Thoracic aorta (tissue), 2 donors: ENCODE measurements around the gene DAB2IP. TPM values are rescaled to one million over a fixed set of nuclear protein-coding genes. Genes with fewer than 3 reads are reported as not detected.
A peak's percentile ranks its signal among the peaks of the same experiment; 100 is the strongest.

Experiments used
- ATAC-seq: fragments of 150-250 bp; one replicate; pipeline ENCODE4 v1.8.0; 2017; ENCODE audit warnings: low read depth; ENCODE audit not compliant: insufficient number of reproducible peaks, low FRiP score
- DNase-seq: peaks from one replicate; pipeline ENCODE4 v3.0.0-alpha.2; 2020; ENCODE audit warnings: low spot score
- H3K27ac ChIP-seq, 2 donors: fragments of 200-600 bp; sonication (generic); 1 replicate in 1 of 2; 2 replicates in 1 of 2; pipeline ENCODE4 v1.5.1; 2016; ENCODE audit warnings: mild to moderate bottlenecking in 2 of 2, moderate library complexity in 2 of 2
- H3K27me3 ChIP-seq: fragments of 200-600 bp; sonication (generic); replicated peaks from 2 replicates; pipeline ENCODE4 v1.6.0; 2016; ENCODE audit warnings: mild to moderate bottlenecking; ENCODE audit not compliant: insufficient read depth
- H3K36me3 ChIP-seq: fragments of 200-600 bp; sonication (generic); one replicate; pipeline ENCODE4 v1.5.1; 2016
- H3K4me1 ChIP-seq, 2 donors: fragments of 200-600 bp; sonication (generic); 1 replicate in 1 of 2; 2 replicates in 1 of 2; pipeline versions ENCODE4 v1.5.1 to v1.6.0; 2016; ENCODE audit warnings: low read depth in 2 of 2, mild to moderate bottlenecking in 1 of 2; ENCODE audit not compliant: control insufficient read depth in 1 of 2
- H3K4me3 ChIP-seq: fragments of 200-600 bp; sonication (generic); 2 replicates; pipeline ENCODE4 v1.5.1; 2016; ENCODE audit warnings: mild to moderate bottlenecking
- H3K9me3 ChIP-seq: fragments of 200-600 bp; sonication (generic); 2 replicates; pipeline ENCODE4 v1.5.1; 2016
- CTCF ChIP-seq: fragments of 200-600 bp; sonication (generic); IDR thresholded peaks from one replicate; pipeline ENCODE4 v1.5.1; 2019; ENCODE audit warnings: antibody characterized with exemption
- total RNA-seq, 2 donors: library from RNA; depleted of rRNA; stranded (reverse); fragments of >200 nt; gene quantifications; one replicate each; pipeline versions ENCODE4 v1.1.0 to v1.2.3, GENCODE V29; 2016

DAB2IP gene
- total RNA-seq, 2 donors from 2014 or later = 87.4 to 104 TPM

- Histone ChIP-seq H3K27me3 (no peaks in the 10 kb centered on the region), H3K4me3 (peak overlapping the region; percentile 28), H3K27ac (peak overlapping the region; percentile 90 to 91), H3K9me3 (no peaks in the 10 kb centered on the region), H3K36me3 (peaks cover 66% of the 10 kb centered on the region), H3K4me1 (peaks cover 40 to 54% of the 10 kb centered on the region in 2 donors)
- TF ChIP-seq CTCF = no peak
- ATAC-seq (no peak), DNase-seq (no peak)
These were observed 120.0 kb downstream of the DAB2IP start for GRCh38 chr9:121771418-121771817.

- Histone ChIP-seq H3K4me3 (peak overlapping the region; percentile 28), H3K9me3 (no peaks in the 10 kb centered on the region), H3K4me1 (peaks cover 40 to 54% of the 10 kb centered on the region in 2 donors), H3K36me3 (peaks cover 60% of the 10 kb centered on the region), H3K27me3 (no peaks in the 10 kb centered on the region), H3K27ac (peak overlapping the region; percentile 90 to 91)
- peak; percentile 40 for DNase-seq
- ATAC-seq = no peak
- no peak for TF ChIP-seq CTCF
These were observed 120.6 kb downstream of the DAB2IP start for GRCh38 chr9:121771851-121772599.

- no peak for TF ChIP-seq CTCF
- Histone ChIP-seq H3K4me3 (no peak overlapping the region), H3K4me1 (peaks cover 40 to 54% of the 10 kb centered on the region in 2 donors), H3K27ac (peak overlapping the region; percentile 90 to 91), H3K27me3 (no peaks in the 10 kb centered on the region), H3K9me3 (no peaks in the 10 kb centered on the region), H3K36me3 (peaks cover 53% of the 10 kb centered on the region)
- no peak for ATAC-seq
- DNase-seq = no peak
These were observed 121.3 kb downstream of the DAB2IP start for GRCh38 chr9:121772600-121773285.

- no peaks in the 10 kb centered on the region for H3K27me3 ChIP-seq
- peak overlapping the region; percentile 90 to 91 for H3K27ac ChIP-seq
- H3K4me1 ChIP-seq = peaks cover 42 to 54% of the 10 kb centered on the region in 2 donors
- peaks cover 48% of the 10 kb centered on the region for H3K36me3 ChIP-seq
- ATAC-seq = no peak
- peak overlapping the region; percentile 8 for H3K4me3 ChIP-seq
- no peak for DNase-seq
- no peak for TF ChIP-seq CTCF
- no peaks in the 10 kb centered on the region for H3K9me3 ChIP-seq
These were observed 122.0 kb downstream of the DAB2IP start for GRCh38 chr9:121773286-121773953.
